SK-N-SH (cell line): ENCODE measurements around the gene TC2N. TPM values are rescaled to one million over a fixed set of nuclear protein-coding genes. Genes with fewer than 3 reads are reported as not detected.

ENCODE experiments used
- CTCF ChIA-PET: fragments of 300-600, 350-600 bp; formaldehyde crosslinking; extraction: SDS; loops from one replicate; lab custom pipeline; 2021; lab: Yijun Ruan, JAX
- POLR2A ChIA-PET: fragments of 350-600 bp; sonication (Branson Sonifier 250); formaldehyde crosslinking; extraction: SDS; loops from one replicate; lab custom pipeline; 2020; ENCODE audit warnings: antibody characterized with exemption, inconsistent platforms; lab: Yijun Ruan, JAX
- DNase-seq: peaks from one replicate; pipeline ENCODE4 v3.0.0; 2012
- H2AFZ ChIP-seq: fragments of 200-600 bp; sonication (generic); 2 replicates; pipeline ENCODE4 v1.8.1; 2016; ENCODE audit warnings: antibody characterized with exemption, mild to moderate bottlenecking, low read depth
- H3F3A ChIP-seq: fragments of 200-600 bp; sonication (generic); replicated peaks from 2 replicates; pipeline ENCODE3; 2016; ENCODE audit warnings: antibody characterized with exemption, mild to moderate bottlenecking; ENCODE audit not compliant: insufficient read depth
- H3K27ac ChIP-seq, 2 experiments: fragments of 200-500 bp in 1 of 2; fragments of 200-600 bp in 1 of 2; sonication (Bioruptor generic) in 1 of 2; sonication (generic), shearing (Covaris generic) in 1 of 2; 2 replicates each; pipeline versions ENCODE4 v1.5.1 to v1.6.1; 2014 to 2016; ENCODE audit warnings: low read depth in 2 of 2, inconsistent platforms in 1 of 2, low read length in 1 of 2, mild to moderate bottlenecking in 1 of 2, mixed read lengths in 1 of 2
- H3K27me3 ChIP-seq: fragments of 200-600 bp; sonication (generic), shearing (Covaris generic); 2 replicates; pipeline ENCODE4 v1.6.1; 2016; ENCODE audit warnings: mixed run types; ENCODE audit not compliant: insufficient read depth
- H3K36me3 ChIP-seq, 2 experiments: fragments of 200-500 bp in 1 of 2; fragments of 200-600 bp in 1 of 2; sonication (Bioruptor generic) in 1 of 2; sonication (generic) in 1 of 2; replicated peaks in 1 of 2; 2 replicates each; pipeline versions ENCODE3 to v1.5.1; 2014 to 2016; ENCODE audit warnings: low read length in 1 of 2, mild to moderate bottlenecking in 1 of 2; ENCODE audit not compliant: insufficient read depth in 2 of 2, control insufficient read depth in 1 of 2
- H3K4me1 ChIP-seq, 2 experiments: fragments of 200-500 bp in 1 of 2; fragments of 200-600 bp in 1 of 2; sonication (Bioruptor generic) in 1 of 2; sonication (generic), shearing (Covaris generic) in 1 of 2; 2 replicates each; pipeline versions ENCODE4 v1.5.1 to v1.6.1; 2014 to 2016; ENCODE audit warnings: low read depth in 1 of 2, low read length in 1 of 2, mixed run types in 1 of 2; ENCODE audit not compliant: insufficient read depth in 2 of 2, control insufficient read depth in 1 of 2
- H3K4me2 ChIP-seq: fragments of 200-600 bp; sonication (generic), shearing (Covaris generic); 2 replicates; pipeline ENCODE4 v1.6.1; 2017; ENCODE audit warnings: mixed run types
- H3K4me3 ChIP-seq, 2 experiments: fragments of 200-500 bp in 1 of 2; fragments of 200-600 bp in 1 of 2; sonication (Bioruptor generic) in 1 of 2; sonication (generic), shearing (Covaris generic) in 1 of 2; 2 replicates each; pipeline versions ENCODE4 v1.5.1 to v1.8.1; 2014 to 2016; ENCODE audit warnings: low read depth in 2 of 2, inconsistent platforms in 1 of 2, low read length in 1 of 2, mild to moderate bottlenecking in 1 of 2, mixed read lengths in 1 of 2, moderate library complexity in 1 of 2
- H3K79me2 ChIP-seq: fragments of 200-600 bp; sonication (generic); 2 replicates; pipeline ENCODE4 v1.8.1; 2017; ENCODE audit warnings: mild to moderate bottlenecking; ENCODE audit not compliant: insufficient read depth
- H3K9ac ChIP-seq: fragments of 200-600 bp; sonication (generic); 2 replicates; pipeline ENCODE4 v1.6.1; 2017; ENCODE audit warnings: mixed run types
- H3K9me2 ChIP-seq: fragments of 200-600 bp; sonication (generic); 2 replicates; pipeline ENCODE4 v1.6.1; 2017; ENCODE audit warnings: mixed run types
- H3K9me3 ChIP-seq: fragments of 200-600 bp; sonication (generic); 2 replicates; pipeline ENCODE4 v1.6.1; 2017; ENCODE audit warnings: mixed run types, mild to moderate bottlenecking, moderate library complexity
- H4K20me1 ChIP-seq: fragments of 200-600 bp; sonication (generic); 2 replicates; pipeline ENCODE4 v1.6.1; 2017; ENCODE audit warnings: mild to moderate bottlenecking, mixed run types; ENCODE audit not compliant: insufficient read depth
- CTCF ChIP-seq: fragments of 200-600 bp; sonication (generic); IDR thresholded peaks from 2 replicates; pipeline ENCODE4 v1.6.1; 2017; ENCODE audit warnings: antibody characterized with exemption, mild to moderate bottlenecking, moderate library complexity
- ELF1 ChIP-seq: IDR thresholded peaks from 2 replicates; pipeline ENCODE4 v1.4.0; 2012
- EP300 ChIP-seq, 2 experiments: IDR thresholded peaks; 2 replicates each; pipeline versions ENCODE4 v1.4.0 to v1.6.1; 2012; ENCODE audit warnings: borderline replicate concordance in 1 of 2, low read depth in 1 of 2, low read length in 1 of 2
- FOSL2 ChIP-seq: IDR thresholded peaks from 2 replicates; pipeline ENCODE4 v1.4.0; 2012; ENCODE audit warnings: low read depth, mild to moderate bottlenecking, moderate library complexity, borderline replicate concordance
- FOXJ3 ChIP-seq: sonication (generic); formaldehyde crosslinking; IDR thresholded peaks from 2 replicates; pipeline ENCODE4 v1.5.1; 2020; ENCODE audit warnings: mild to moderate bottlenecking, missing genetic modification reagents
- FOXM1 ChIP-seq: IDR thresholded peaks from 2 replicates; pipeline ENCODE4 v1.4.0; 2012; ENCODE audit warnings: low read depth, mild to moderate bottlenecking
- GABPA ChIP-seq: IDR thresholded peaks from 2 replicates; pipeline ENCODE4 v1.4.0; 2012; ENCODE audit warnings: low read depth, mild to moderate bottlenecking
- JUND ChIP-seq: IDR thresholded peaks from 2 replicates; pipeline ENCODE4 v1.4.0; 2012
- MXI1 ChIP-seq: IDR thresholded peaks from 2 replicates; pipeline ENCODE4 v1.6.1; 2012; ENCODE audit warnings: mild to moderate bottlenecking, low read depth, low read length, improper control_type of control experiment
- PBX3 ChIP-seq: IDR thresholded peaks from 2 replicates; pipeline ENCODE4; 2012
- REST ChIP-seq: IDR thresholded peaks from 2 replicates; pipeline ENCODE4 v1.6.1; 2012; ENCODE audit warnings: mild to moderate bottlenecking, low read depth, low read length, moderate library complexity
- RFX5 ChIP-seq: IDR thresholded peaks from 2 replicates; pipeline ENCODE4 v1.6.1; 2012; ENCODE audit warnings: mild to moderate bottlenecking, improper control_type of control experiment, low read length
- TCF12 ChIP-seq: IDR thresholded peaks from 2 replicates; pipeline ENCODE4 v1.4.0; 2012
- USF1 ChIP-seq: IDR thresholded peaks from 2 replicates; pipeline ENCODE4 v1.4.0; 2012; ENCODE audit warnings: low read depth, borderline replicate concordance
- WGBS: methylation state at CpG from one replicate; pipeline ENCODE4 v1.1.6; 2017; ENCODE audit warnings: low lambda C conversion rate; 5-methylcytosine and 5-hydroxymethylcytosine counted together
- polyA plus RNA-seq, 3 experiments: library from polyadenylated mRNA; depleted of rRNA; stranded (reverse); fragments of >200 nt; gene quantifications; 2 replicates each; pipeline ENCODE4 v1.2.3, GENCODE V29; 2012
- TF ChIP-seq, protein P1 (sequence below): IDR thresholded peaks from 2 replicates; pipeline ENCODE4 v1.4.0; 2012; ENCODE audit warnings: low read depth
- TF ChIP-seq, protein P2 (sequence below): fragments of 150-350 bp; IDR thresholded peaks from 2 replicates; pipeline ENCODE4 v1.6.1; 2017; ENCODE audit warnings: antibody characterized with exemption, low read length, low read depth, borderline replicate concordance
- TF ChIP-seq, protein P3 (sequence below): IDR thresholded peaks from 2 replicates; pipeline ENCODE4 v1.4.0; 2012; ENCODE audit warnings: low read depth, borderline replicate concordance

The TC2N gene
- polyA plus RNA-seq, 1 of the 3 experiments (the other 2 are of a cell fraction): not detected

GRCh38 chr14:91883753-91884152 is 16.4 kb upstream of the TC2N start:
- TF ChIP-seq CTCF: no peak
- TF ChIP-seq, protein P1, sequence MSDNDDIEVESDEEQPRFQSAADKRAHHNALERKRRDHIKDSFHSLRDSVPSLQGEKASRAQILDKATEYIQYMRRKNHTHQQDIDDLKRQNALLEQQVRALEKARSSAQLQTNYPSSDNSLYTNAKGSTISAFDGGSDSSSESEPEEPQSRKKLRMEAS: no peak
- TF ChIP-seq, all 33 proteins: peak for 0
- ChIA-PET CTCF (interaction anchor here (0.9 to 1.8 kb wide), 2 partner anchors 10 to 12 kb away, joined by 3 to 4 read pairs; no protein-coding TSS in a partner anchor), POLR2A (no interaction called here)

GRCh38 chr14:91882776-91883175 is 15.4 kb upstream of the TC2N start:
- POLR2A ChIA-PET: no interaction called here
- no peak overlapping the region for H3K4me3 ChIP-seq
- H3K27me3 ChIP-seq: no peaks in the 10 kb centered on the region
- no peaks in the 10 kb centered on the region for H4K20me1 ChIP-seq
- H3K36me3 ChIP-seq: peaks cover 16 to 61% of the 10 kb centered on the region in 2 experiments
- H3K9me3 ChIP-seq: no peaks in the 10 kb centered on the region
- H3K9ac ChIP-seq: no peak overlapping the region
- no peaks in the 10 kb centered on the region for H3F3A ChIP-seq
- WGBS: 40% methylated on average over 3 of the region's 4 CpGs
- H3K27ac ChIP-seq: no peak overlapping the region
- H2AFZ ChIP-seq: no peak overlapping the region
- H3K4me2 ChIP-seq: no peak overlapping the region
- H3K4me1 ChIP-seq: no peaks in the 10 kb centered on the region
- H3K9me2 ChIP-seq: no peaks in the 10 kb centered on the region
- CTCF ChIA-PET: interaction anchor here (1.1 kb wide), 1 partner anchor 10 kb away, joined by 6 read pairs; no protein-coding TSS in a partner anchor
- no peaks in the 10 kb centered on the region for H3K79me2 ChIP-seq
- no peak for DNase-seq
- no peak for TF ChIP-seq FOSL2
- TF ChIP-seq, protein P2, sequence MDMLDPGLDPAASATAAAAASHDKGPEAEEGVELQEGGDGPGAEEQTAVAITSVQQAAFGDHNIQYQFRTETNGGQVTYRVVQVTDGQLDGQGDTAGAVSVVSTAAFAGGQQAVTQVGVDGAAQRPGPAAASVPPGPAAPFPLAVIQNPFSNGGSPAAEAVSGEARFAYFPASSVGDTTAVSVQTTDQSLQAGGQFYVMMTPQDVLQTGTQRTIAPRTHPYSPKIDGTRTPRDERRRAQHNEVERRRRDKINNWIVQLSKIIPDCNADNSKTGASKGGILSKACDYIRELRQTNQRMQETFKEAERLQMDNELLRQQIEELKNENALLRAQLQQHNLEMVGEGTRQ: no peak
- no peak for TF ChIP-seq RFX5
- no peak for TF ChIP-seq ELF1
- no peak for TF ChIP-seq FOXM1
- TF ChIP-seq GABPA: no peak
- TF ChIP-seq, protein P3, sequence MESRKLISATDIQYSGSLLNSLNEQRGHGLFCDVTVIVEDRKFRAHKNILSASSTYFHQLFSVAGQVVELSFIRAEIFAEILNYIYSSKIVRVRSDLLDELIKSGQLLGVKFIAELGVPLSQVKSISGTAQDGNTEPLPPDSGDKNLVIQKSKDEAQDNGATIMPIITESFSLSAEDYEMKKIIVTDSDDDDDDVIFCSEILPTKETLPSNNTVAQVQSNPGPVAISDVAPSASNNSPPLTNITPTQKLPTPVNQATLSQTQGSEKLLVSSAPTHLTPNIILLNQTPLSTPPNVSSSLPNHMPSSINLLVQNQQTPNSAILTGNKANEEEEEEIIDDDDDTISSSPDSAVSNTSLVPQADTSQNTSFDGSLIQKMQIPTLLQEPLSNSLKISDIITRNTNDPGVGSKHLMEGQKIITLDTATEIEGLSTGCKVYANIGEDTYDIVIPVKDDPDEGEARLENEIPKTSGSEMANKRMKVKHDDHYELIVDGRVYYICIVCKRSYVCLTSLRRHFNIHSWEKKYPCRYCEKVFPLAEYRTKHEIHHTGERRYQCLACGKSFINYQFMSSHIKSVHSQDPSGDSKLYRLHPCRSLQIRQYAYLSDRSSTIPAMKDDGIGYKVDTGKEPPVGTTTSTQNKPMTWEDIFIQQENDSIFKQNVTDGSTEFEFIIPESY: no peak
- TF ChIP-seq EP300 (IDR thresholded peaks at IDR 0.05; ENCODE audit: borderline replicate concordance in 1 of 2, low read depth in 1 of 2, low read length in 1 of 2): no peak
- no peak for TF ChIP-seq PBX3
- TF ChIP-seq TCF12: no peak
- TF ChIP-seq REST: no peak
- no peak for TF ChIP-seq JUND
- no peak for TF ChIP-seq FOXJ3
- no peak for TF ChIP-seq MXI1
- TF ChIP-seq USF1: no peak

More at GRCh38 chr14:91883753-91884152, 16.4 kb upstream of the TC2N start:
- Histone ChIP-seq H3K9ac (no peak overlapping the region), H3K9me2 (no peaks in the 10 kb centered on the region), H3K4me3 (no peak overlapping the region), H3F3A (no peaks in the 10 kb centered on the region), H3K4me2 (no peak overlapping the region), H3K27ac (no peak overlapping the region), H3K27me3 (no peaks in the 10 kb centered on the region), H3K36me3 (peaks cover 10 to 55% of the 10 kb centered on the region in 2 experiments), H4K20me1 (no peaks in the 10 kb centered on the region), H3K79me2 (no peaks in the 10 kb centered on the region), H3K9me3 (no peaks in the 10 kb centered on the region), H3K4me1 (no peaks in the 10 kb centered on the region), H2AFZ (no peak overlapping the region)
- no peak for DNase-seq
- 64% methylated on average over 9 of the region's 9 CpGs for WGBS
